Measurements from ENCODE around the gene ABCD2.

DNA sequence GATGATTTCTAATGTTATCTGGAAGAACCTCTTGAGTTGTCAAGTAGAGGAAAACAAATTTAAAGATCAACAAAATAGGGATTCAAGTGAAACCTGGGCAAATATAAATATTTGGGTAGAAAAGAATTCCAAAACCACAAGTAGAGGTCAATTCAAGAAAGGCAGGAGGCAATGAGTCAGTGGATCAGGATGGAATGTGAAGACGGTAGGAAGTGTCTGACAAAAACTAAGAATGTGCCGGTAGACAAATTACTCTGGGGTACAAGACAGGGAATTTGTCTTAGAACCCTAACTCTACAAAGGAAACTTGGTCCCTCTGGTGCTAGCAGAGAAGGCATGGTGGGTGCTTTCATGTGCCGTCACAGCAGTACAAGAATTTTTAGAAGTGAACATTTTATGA lies 13.6 kb downstream of the ABCD2 start:
- TF ChIP-seq HDGF (IDR thresholded peaks at IDR 0.05; ENCODE audit: borderline replicate concordance) (no peak), SP1 (IDR thresholded peaks at IDR 0.05) (no peak), NFRKB (IDR thresholded peaks at IDR 0.05) (no peak), ZNF384 (IDR thresholded peaks at IDR 0.05) (no peak), ELF4 (IDR thresholded peaks at IDR 0.05) (no peak), FOXA1 (IDR thresholded peaks at IDR 0.05) (no peak)

All from HEK293T (cell line).